Measurements from ENCODE around the gene ALOX12. TPM values are rescaled to one million over a fixed set of nuclear protein-coding genes. Genes with fewer than 3 reads are reported as not detected.
"Not testable (repeated sequence)": the region's sequence is repeated elsewhere in the genome, so short reads cannot be mapped to it uniquely, and the experiment has no call there.

The ALOX12 gene
- total and polyA plus RNA-seq, 2 donors from 2014 or later, result not detected

GRCh38 chr17:6969323-6969726 is 26.5 kb upstream of the ALOX12 start:
- no peak for FAIRE-seq
- no peak for TF ChIP-seq CTCF (IDR thresholded peaks at IDR 0.05; ENCODE audit: borderline replicate concordance, extremely low read depth, insufficient read depth)

GRCh38 chr17:6970992-6971391 is 24.9 kb upstream of the ALOX12 start:
- Histone ChIP-seq H3K9me3 (ENCODE audit: control insufficient read depth in 2 of 3, insufficient read depth in 1 of 3, low read length in 3 of 3) (no peaks in the 10 kb centered on the region), H3K4me3 (ENCODE audit: low read length in 3 of 3) (no peak overlapping the region), H3K4me1 (ENCODE audit: control insufficient read depth in 2 of 3, insufficient read depth in 2 of 3, low read depth in 1 of 3, low read length in 3 of 3) (no peaks in the 10 kb centered on the region), H3K36me3 (ENCODE audit: control insufficient read depth in 2 of 3, insufficient read depth in 3 of 3, low read length in 3 of 3) (no peaks in the 10 kb centered on the region), H3K27ac (ENCODE audit: low read depth in 2 of 2, low read length in 2 of 2) (no peak overlapping the region), H3K27me3 (ENCODE audit: control insufficient read depth, insufficient read depth, low read length) (no peaks in the 10 kb centered on the region), H3K9ac (ENCODE audit: low read length in 3 of 3) (no peak overlapping the region)
- intact Hi-C loops (cut with DNase I), result no loop called here
- DNase-seq (no peak), FAIRE-seq (no peak)
- TF ChIP-seq CTCF (IDR thresholded peaks at IDR 0.05; ENCODE audit: borderline replicate concordance, extremely low read depth, insufficient read depth), result no peak

More at GRCh38 chr17:6969323-6969726, 26.5 kb upstream of the ALOX12 start:
- no peaks in the 10 kb centered on the region for H3K36me3 ChIP-seq (ENCODE audit: control insufficient read depth in 2 of 3, insufficient read depth in 3 of 3, low read length in 3 of 3)
- intact Hi-C loops (cut with DNase I), result no loop called here
- H3K4me1 ChIP-seq (ENCODE audit: control insufficient read depth in 2 of 3, insufficient read depth in 2 of 3, low read depth in 1 of 3, low read length in 3 of 3), result no peaks in the 10 kb centered on the region
- DNase-seq, result no peak
- H3K4me3 ChIP-seq (ENCODE audit: low read length in 3 of 3), result no peak overlapping the region
- no peaks in the 10 kb centered on the region for H3K27me3 ChIP-seq (ENCODE audit: control insufficient read depth, insufficient read depth, low read length)
- H3K27ac ChIP-seq (ENCODE audit: low read depth in 2 of 2, low read length in 2 of 2), result no peak overlapping the region
- H3K9ac ChIP-seq (ENCODE audit: low read length in 3 of 3), result no peak overlapping the region
- no peaks in the 10 kb centered on the region for H3K9me3 ChIP-seq (ENCODE audit: control insufficient read depth in 2 of 3, insufficient read depth in 1 of 3, low read length in 3 of 3)

GRCh38 chr17:6979440-6979839 is 16.4 kb upstream of the ALOX12 start:
- H3K9me3 ChIP-seq (ENCODE audit: control insufficient read depth in 2 of 3, insufficient read depth in 1 of 3, low read length in 3 of 3); H3K27ac ChIP-seq (ENCODE audit: low read depth in 2 of 2, low read length in 2 of 2); FAIRE-seq; H3K4me1 ChIP-seq (ENCODE audit: control insufficient read depth in 2 of 3, insufficient read depth in 2 of 3, low read depth in 1 of 3, low read length in 3 of 3); H3K36me3 ChIP-seq (ENCODE audit: control insufficient read depth in 2 of 3, insufficient read depth in 3 of 3, low read length in 3 of 3); H3K9ac ChIP-seq (ENCODE audit: low read length in 3 of 3); H3K4me3 ChIP-seq (ENCODE audit: low read length in 3 of 3); H3K27me3 ChIP-seq (ENCODE audit: control insufficient read depth, insufficient read depth, low read length); intact Hi-C loops (cut with DNase I); DNase-seq: not testable (repeated sequence)

- FAIRE-seq (no peak), DNase-seq (no peak)
- H3K4me3 ChIP-seq (ENCODE audit: low read length in 3 of 3), result no peak overlapping the region
- no peaks in the 10 kb centered on the region for H3K27me3 ChIP-seq (ENCODE audit: control insufficient read depth, insufficient read depth, low read length)
- no peaks in the 10 kb centered on the region for H3K4me1 ChIP-seq (ENCODE audit: control insufficient read depth in 2 of 3, insufficient read depth in 2 of 3, low read depth in 1 of 3, low read length in 3 of 3)
- no peak overlapping the region for H3K9ac ChIP-seq (ENCODE audit: low read length in 3 of 3)
- intact Hi-C loops (cut with DNase I), result no loop called here
- no peak overlapping the region for H3K27ac ChIP-seq (ENCODE audit: low read depth in 2 of 2, low read length in 2 of 2)
- no peaks in the 10 kb centered on the region for H3K9me3 ChIP-seq (ENCODE audit: control insufficient read depth in 2 of 3, insufficient read depth in 1 of 3, low read length in 3 of 3)
- no peak for TF ChIP-seq CTCF (IDR thresholded peaks at IDR 0.05; ENCODE audit: borderline replicate concordance, extremely low read depth, insufficient read depth)
- no peaks in the 10 kb centered on the region for H3K36me3 ChIP-seq (ENCODE audit: control insufficient read depth in 2 of 3, insufficient read depth in 3 of 3, low read length in 3 of 3)
Measured at GRCh38 chr17:6981426-6981825, 14.4 kb upstream of the ALOX12 start.

All from kidney (tissue), 14 donors.